Mesothelial cell of epicardium (in vitro differentiated cells): ENCODE measurements around the gene ZCCHC14. TPM values are rescaled to one million over a fixed set of nuclear protein-coding genes. Genes with fewer than 3 reads are reported as not detected.
"Not testable (repeated sequence)": the region's sequence is repeated elsewhere in the genome, so short reads cannot be mapped to it uniquely, and the experiment has no call there.

ENCODE experiments used
- DNase-seq, 2 experiments: peaks; one replicate each; pipeline ENCODE4 v3.0.0; 2021; ENCODE audit warnings: low spot score in 2 of 2; ENCODE audit not compliant: unreplicated experiment in 2 of 2
- H3K27ac Mint-ChIP-seq: 2 replicates; pipeline ENCODE4 v1.8.0; 2021; ENCODE audit warnings: mixed read lengths
- H3K27me3 Mint-ChIP-seq: 2 replicates; pipeline ENCODE4 v1.8.0; 2021; ENCODE audit warnings: low read depth, mixed read lengths
- H3K36me3 Mint-ChIP-seq: 2 replicates; pipeline ENCODE4 v1.8.0; 2021; ENCODE audit warnings: mixed read lengths
- H3K4me1 Mint-ChIP-seq: 2 replicates; pipeline ENCODE4 v1.8.0; 2021; ENCODE audit warnings: mixed read lengths
- H3K4me3 Mint-ChIP-seq: 2 replicates; pipeline ENCODE4 v1.8.0; 2021; ENCODE audit warnings: mild to moderate bottlenecking, moderate library complexity, mixed read lengths
- H3K9me3 Mint-ChIP-seq: 2 replicates; pipeline ENCODE4 v1.8.0; 2021; ENCODE audit warnings: mixed read lengths
- CTCF ChIP-seq: fragments of 200-600 bp; sonication (generic); IDR thresholded peaks from one replicate; pipeline ENCODE4 v1.5.0; 2021; ENCODE audit warnings: antibody characterized with exemption; ENCODE audit not compliant: unreplicated experiment
- total RNA-seq: library from RNA; stranded (reverse); gene quantifications from 3 replicates; pipeline ENCODE4 v1.2.1, GENCODE V29; 2021

The ZCCHC14 gene
- total RNA-seq, 1 donor from 2014 or later = 37.3 TPM

GRCh38 chr16:87484487-87485331, 8.1 kb downstream of the ZCCHC14 start:
- Mint-ChIP-seq H3K36me3 (peaks cover 10% of the 10 kb centered on the region), H3K4me3 (no peak overlapping the region), H3K4me1 (peaks cover 56% of the 10 kb centered on the region), H3K27ac (peak overlapping the region; percentile 14), H3K9me3 (no peaks in the 10 kb centered on the region), H3K27me3 (no peaks in the 10 kb centered on the region)
- DNase-seq = no peak
- TF ChIP-seq CTCF = no peak

DNA sequence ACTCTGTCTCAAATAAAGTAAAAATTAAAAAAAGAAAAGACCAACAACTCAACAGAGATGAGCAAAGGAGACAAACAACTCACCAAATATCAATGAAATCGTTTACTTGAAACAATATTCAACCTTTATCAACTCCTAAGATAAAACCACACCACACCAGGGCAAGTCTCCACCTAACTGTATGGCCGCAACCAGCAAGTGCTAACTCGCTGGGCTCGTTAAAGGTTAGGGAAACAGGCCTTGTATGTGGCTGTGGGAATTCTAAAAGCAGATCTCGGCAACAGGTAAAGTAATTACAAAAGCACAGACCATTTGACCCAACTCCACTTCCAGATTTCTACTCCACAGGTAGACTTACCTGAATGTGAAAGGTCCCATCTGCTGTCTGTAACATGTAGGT, 9.3 kb downstream of the ZCCHC14 start:
- Mint-ChIP-seq H3K27me3 (no peaks in the 10 kb centered on the region), H3K36me3 (peaks cover 10% of the 10 kb centered on the region), H3K27ac (no peak overlapping the region), H3K4me1 (peaks cover 44% of the 10 kb centered on the region), H3K9me3 (no peaks in the 10 kb centered on the region), H3K4me3 (no peak overlapping the region)
- no peak for TF ChIP-seq CTCF
- no peak for DNase-seq

- H3K4me1 Mint-ChIP-seq = peaks cover 47% of the 10 kb centered on the region
- H3K4me3 Mint-ChIP-seq, H3K27me3 Mint-ChIP-seq, H3K27ac Mint-ChIP-seq, DNase-seq, H3K9me3 Mint-ChIP-seq: not testable (repeated sequence)
- peaks cover 10% of the 10 kb centered on the region for H3K36me3 Mint-ChIP-seq
Measured at GRCh38 chr16:87482670-87483069, 10.2 kb downstream of the ZCCHC14 start.

- Mint-ChIP-seq H3K27ac (no peak overlapping the region), H3K27me3 (no peaks in the 10 kb centered on the region), H3K9me3 (no peaks in the 10 kb centered on the region), H3K4me1 (peaks cover 44% of the 10 kb centered on the region), H3K4me3 (no peak overlapping the region), H3K36me3 (peaks cover 10% of the 10 kb centered on the region)
- no peak for DNase-seq
- no peak for TF ChIP-seq CTCF
Measured at GRCh38 chr16:87482266-87482665, 10.6 kb downstream of the ZCCHC14 start.

- peaks cover 10% of the 10 kb centered on the region for H3K36me3 Mint-ChIP-seq
- H3K4me1 Mint-ChIP-seq = peaks cover 38% of the 10 kb centered on the region
- not testable (repeated sequence) for H3K9me3 Mint-ChIP-seq, H3K27me3 Mint-ChIP-seq, H3K27ac Mint-ChIP-seq, DNase-seq, H3K4me3 Mint-ChIP-seq
Measured at GRCh38 chr16:87481711-87482110, 11.1 kb downstream of the ZCCHC14 start.

GRCh38 chr16:87477209-87477981, 15.4 kb downstream of the ZCCHC14 start:
- not testable (repeated sequence) for DNase-seq, H3K27me3 Mint-ChIP-seq, H3K27ac Mint-ChIP-seq, H3K4me3 Mint-ChIP-seq, H3K9me3 Mint-ChIP-seq
- peaks cover 29% of the 10 kb centered on the region for H3K4me1 Mint-ChIP-seq
- peaks cover 13% of the 10 kb centered on the region for H3K36me3 Mint-ChIP-seq

DNA sequence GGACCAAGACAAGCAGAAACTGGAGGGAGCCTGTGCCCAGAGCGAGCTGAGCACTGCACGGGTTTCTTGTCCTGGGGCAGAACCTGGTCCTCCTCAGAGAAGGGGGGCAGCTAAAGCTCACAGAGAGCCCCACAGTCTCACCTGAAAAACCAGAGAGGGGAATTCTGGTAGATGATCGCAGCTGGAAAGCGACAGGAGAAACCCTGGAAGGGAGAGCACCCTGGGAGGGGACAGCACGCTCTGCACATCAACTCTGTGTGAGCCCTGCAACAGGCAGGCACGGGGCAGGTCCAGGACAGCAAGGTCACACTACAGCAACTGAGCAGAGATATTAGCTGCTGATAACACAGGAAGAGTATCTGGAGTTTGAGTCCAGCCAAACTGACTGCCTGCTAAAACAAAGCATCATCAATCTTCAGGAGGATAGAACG, 18.2 kb downstream of the ZCCHC14 start:
- H3K9me3 Mint-ChIP-seq = no peaks in the 10 kb centered on the region
- H3K36me3 Mint-ChIP-seq = peaks cover 3% of the 10 kb centered on the region
- H3K4me1 Mint-ChIP-seq = peaks cover 39% of the 10 kb centered on the region
- no peak for TF ChIP-seq CTCF
- H3K4me3 Mint-ChIP-seq = no peak overlapping the region
- no peaks in the 10 kb centered on the region for H3K27me3 Mint-ChIP-seq
- peak overlapping the region; percentile 7 for H3K27ac Mint-ChIP-seq
- DNase-seq = no peak
